ENCODE data around the gene HGFAC.

Gene HGFAC

DNA sequence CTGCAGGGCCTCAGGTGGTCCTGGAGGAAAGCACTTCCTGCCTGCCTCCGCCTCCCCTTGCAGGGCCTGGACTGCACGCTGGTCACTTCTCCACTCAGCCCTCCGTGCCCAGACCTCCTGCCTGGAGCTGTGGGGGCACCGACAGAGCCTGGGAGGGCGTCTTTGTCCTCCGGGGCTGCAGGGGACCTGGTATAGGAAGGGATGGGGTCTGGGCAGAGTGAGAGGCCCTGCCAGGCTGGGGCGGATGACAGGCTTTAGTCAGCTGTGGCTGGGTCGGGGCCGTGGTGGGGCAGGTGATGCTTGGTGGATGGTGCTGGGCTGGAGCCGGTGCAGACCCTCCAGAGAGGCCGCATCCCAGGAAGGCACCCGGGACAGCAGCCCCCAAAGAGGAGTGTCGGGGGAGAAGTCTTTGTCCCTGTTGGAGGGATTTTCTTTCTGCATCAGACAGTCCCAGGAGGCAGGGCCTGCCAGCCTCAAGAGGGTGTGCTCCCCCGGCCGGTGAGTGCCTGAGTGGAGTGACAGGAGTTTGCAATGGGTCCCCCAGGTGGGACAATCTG is 22.7 kb downstream of the HGFAC start:
- DNase-seq = no peak

DNA sequence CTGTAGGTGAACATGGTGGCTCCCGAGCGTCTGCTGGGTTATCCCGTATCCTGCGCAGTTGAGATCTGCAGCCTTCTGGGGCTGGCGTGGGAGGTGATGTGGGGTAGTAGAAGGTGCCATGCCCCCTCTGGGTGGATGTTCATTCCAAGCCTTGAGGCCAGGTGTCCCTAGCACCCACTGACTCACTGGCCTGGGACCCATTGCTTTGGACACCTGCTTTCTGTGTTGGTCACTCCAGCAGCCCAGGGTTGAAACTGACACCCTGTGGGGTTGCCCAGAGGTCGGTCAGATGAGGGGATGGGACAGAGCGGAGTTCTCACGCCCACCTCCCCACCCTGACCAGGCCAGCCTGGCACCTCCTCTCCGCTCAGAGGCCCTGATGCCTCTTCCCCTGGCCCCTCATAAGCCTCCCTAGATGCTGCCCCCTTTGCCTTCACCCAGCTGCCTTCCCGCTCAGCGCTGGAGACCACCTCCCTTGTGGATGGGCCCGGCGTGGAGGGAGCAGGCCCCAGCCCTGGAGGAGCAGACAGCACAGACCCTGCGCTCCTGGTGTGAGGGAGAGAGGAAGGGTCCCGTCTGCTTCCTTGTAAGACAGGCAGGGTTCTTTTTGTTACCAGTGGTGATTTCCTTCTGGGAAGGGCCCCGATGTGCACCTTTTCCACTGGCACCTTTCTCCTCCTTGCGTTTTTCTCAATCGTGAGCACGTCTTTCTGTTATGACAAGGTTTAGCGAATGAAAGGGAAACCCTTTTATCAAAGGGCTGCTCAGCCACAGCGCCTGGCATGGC is 23.3 kb downstream of the HGFAC start:
- DNase-seq = no peak

DNA sequence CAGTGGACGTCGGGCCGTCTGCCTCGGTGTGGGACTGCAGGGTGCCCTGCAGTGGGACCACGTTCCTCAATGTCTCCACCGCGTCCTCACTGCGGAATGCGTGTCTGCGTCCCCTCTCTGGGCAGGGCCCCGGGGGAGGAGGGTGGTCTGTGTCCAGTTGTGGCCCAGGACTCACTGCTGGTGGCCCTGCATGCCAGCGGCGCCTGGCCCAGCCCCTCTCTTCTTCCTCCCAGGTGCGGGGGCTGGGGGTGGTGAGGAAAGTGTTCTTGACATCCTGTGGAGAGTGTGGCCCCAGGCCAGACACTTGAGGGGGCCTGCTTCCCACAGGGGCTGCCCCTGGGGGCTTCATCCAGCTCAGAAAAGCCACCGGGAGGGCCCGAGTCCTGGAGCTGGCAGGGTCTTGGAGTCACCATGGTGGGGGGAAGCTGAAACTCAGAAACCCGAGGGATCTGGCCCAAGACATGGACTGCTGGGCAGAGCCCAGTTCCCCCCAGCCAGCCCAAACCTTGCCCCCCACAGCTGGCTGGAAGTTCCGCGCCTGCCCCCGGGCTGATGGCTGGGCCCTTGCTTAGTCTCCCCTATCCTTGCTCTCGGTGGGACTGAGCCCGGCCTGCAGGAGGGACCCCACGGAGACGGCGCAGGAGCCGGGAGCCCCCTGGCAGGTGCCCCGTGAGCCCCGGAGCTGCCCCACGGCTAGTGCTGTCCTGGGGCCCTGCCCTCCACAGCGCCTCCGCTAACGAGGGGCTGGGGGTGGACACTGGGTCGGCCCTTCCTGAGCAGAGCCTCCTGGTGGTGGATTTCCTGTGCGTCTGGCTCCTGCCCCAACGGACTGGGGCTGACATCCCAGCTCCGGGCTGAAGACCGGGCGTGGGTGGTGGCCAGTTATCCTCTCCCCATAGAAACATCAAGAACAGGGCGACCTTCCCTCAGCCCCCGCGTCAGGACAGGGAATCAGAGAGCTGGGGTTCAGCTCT is 24.2 kb downstream of the HGFAC start:
- DNase-seq = no peak

DNA sequence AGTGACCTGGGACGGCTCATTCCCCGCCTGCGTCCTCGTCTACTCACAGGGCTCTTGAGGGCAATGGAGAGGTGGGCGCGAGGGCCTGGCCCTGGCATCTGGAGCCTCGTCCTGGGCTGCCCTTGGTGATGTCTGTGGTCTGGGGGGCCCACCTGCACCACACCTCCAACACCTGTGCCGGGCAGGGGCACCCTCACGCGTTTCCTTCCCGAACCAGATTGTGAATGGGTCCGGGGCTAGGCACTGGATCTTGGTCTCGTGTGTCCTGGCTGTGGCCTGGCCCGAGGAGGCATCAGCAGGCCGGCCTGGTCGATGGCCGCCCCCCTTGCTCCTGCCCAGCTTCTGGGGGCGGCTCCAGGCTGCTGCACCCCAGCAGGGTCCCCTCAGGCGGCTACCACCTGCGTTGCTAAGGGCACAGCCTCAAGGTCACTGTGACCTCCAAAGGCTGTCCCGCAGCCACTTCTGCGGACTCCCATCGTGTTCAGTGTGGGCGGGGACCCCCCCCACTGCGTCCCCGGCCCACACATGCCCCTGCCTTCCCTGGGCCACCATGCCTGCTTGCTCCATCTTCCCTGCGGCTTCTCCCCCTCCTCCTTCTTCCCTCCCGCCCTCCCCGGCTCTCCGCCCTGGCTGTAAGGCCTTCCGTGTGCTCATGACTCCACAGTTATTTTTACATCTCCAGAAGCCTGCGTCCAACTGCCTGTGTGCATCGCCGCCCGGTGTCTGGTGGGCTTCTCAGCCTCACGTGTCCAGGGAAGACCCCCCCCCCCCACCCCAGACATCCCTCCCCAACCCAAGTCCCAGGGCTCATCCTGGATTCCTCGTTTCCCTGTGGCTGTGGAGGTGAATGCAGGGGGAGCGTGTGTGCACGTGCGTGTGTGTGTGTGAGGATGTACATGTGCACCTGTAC is 25.2 kb downstream of the HGFAC start:
- DNase-seq = no peak

DNA sequence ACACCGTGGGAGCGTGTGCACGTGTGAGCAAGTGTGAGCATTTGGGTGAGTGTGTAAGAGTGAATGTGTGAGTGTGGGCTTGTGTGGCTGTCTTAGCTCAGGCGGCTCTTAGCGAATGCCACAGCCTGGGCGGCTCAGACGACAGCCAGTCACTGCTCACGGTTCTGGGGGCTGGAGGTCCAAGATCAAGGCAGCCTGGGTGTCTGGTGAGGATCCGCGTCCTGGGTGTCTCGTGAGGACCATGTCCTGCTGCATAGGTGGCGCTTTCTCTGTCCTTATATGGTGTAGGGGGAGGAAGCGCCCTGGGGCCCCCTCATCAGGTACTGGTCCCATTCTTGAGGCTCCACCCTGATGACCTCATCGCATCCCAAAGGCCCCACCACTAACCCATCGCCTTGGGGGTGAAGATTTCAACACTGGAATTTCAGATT is 25.8 kb downstream of the HGFAC start:
- DNase-seq = no peak

- no peak for DNase-seq
Observed at GRCh38 chr4:3468154-3468553, 26.4 kb downstream of the HGFAC start.

- DNase-seq = no peak
Observed at GRCh38 chr4:3468804-3469203, 27.0 kb downstream of the HGFAC start.

GRCh38 chr4:3469386-3470243 is 27.8 kb downstream of the HGFAC start:
- no peak for DNase-seq

GRCh38 chr4:3470244-3471097 is 28.7 kb downstream of the HGFAC start:
- DNase-seq = no peak

DNA sequence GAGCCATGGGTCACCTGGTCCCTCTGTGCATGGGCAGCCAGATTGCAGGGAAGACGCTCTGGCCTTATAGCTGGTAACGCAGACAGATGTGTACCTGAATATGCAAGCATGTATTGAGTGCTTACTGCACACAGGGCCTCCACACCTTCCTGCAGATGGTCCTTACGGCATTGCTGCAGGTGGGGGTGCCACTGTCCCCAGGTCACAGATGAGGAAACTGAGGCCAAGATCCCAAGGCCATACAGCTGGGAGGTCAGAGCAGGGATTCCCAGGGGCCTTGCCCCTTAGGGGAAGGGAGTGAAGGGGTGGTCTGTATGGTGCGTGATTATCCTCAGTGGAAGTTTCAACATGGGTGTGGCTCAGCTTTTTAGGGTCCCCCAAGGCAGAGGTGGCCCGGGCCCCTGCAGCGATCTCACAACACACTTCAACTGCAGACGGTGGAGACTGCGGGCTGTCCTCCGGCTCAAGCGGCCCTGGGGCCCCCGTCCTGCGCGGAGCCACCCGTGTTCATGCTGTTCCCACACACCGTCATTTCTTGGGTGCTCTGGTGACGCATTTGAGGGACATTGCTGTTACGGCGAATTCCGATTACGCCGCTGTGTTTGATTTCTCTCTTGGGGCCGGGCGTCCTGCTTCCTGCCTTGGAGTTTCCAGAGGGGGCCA is 29.5 kb downstream of the HGFAC start:
- DNase-seq = no peak

DNA sequence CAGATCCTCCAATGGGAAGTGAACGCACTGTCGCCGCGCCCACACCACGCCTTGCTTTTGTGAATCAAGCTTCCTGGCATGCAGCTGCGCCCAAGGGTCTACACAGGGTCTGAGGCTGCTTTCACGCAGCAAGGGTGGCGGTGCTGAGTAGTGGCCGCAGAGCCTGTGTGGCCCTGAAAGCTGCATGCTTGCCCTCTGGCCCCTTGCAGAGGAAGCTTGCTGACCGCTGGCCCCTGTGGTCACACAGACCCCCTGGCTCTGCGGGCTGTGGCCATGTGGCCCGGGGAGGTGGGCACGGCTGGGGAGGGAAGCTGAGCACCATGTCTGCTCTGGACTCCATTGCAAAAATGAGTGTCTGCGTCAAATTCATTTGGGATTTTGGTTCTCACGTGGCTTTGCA is 30.1 kb downstream of the HGFAC start:
- no peak for DNase-seq

DNA sequence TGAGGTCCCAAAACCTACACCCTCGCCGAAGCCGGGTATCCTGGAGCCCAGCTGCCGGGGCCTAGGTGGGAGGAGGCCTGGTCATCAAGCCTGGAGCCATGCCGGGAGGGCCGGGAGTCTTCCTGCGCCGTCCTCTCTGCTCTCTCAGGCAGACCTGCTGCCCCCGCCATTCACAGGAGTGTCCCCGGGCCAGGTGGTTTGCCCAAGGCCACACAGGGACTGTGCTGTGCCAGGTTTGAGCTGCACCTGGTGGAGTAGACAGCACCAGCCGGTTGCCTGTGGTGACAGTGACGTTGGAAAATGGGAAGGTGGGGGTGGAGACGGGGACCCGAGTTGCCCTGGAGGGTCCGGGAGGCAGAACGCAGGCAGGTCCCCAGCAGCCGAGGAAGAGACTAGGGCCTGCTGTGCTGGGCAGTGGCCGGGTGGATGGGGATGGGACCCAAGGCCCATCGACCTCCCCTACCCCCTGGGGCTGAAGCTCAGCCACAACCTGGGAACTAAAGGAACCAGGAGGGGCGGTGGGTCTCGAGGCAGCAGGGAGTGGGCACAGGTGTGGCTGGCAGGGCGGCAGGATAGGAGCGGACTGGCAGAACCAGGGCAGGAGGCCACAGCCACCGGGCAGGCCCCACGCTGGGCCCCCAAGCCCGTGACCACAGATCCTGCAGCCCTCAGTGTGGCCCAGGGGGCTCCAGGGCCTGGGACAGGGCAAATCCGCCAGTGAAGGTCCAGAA is 30.8 kb downstream of the HGFAC start:
- DNase-seq = no peak

GRCh38 chr4:3473181-3473950 is 31.6 kb downstream of the HGFAC start:
- no peak for DNase-seq

GRCh38 chr4:3473996-3474765 is 32.4 kb downstream of the HGFAC start:
- no peak for DNase-seq

DNA sequence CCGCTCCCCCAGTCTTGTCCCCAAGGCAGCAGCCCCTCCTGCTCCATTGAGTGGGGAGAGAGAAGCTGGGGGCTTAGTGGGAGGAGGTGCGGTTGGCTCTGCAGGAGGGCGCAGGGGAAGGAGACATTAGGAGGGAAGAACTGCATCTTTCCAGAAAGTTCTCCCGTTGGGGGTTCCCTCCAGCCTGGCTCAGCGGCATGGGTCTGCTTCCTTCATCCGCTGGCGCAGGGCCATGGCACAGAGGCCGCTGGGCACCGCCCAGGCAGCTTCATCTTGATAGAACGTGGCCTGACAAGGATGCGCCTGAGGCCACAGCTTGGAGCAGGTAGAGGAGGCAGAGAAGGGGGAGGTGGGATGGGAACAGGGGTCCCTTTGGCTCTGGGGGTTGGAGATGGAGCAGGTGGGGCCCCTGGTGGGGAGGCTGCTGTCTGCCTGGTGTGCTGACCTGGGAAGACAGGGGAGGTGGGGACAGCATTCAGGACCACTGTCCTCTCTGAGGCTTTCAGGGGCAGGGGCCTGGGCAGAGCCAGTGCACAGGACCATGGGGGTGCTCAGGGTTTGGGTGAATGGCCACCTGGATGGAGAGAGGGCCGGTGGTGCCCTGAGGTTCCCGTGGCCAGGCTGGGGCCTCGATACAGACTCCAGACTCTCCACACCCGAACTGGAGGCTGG is 33.4 kb downstream of the HGFAC start:
- DNase-seq = no peak

GRCh38 chr4:3475713-3476260 is 34.0 kb downstream of the HGFAC start:
- DNase-seq = no peak

DNA sequence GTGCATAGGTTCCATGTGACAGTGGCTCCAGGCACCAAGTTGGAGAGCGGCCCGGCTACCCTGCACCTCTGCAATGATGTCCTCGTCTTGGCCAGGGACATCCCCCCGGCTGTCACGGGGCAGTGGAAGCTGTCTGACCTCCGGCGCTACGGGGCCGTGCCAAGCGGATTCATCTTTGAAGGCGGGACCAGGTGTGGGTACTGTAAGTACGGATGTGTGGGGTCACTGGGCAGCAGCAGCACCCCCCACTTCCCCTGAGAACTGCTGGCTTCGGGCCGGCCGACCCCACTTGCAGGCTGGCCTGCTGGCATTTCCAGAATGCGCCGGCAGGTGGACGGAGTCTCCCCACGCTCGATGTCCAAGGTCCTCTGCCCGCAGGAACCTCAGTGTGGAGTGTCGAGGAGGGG is 34.6 kb downstream of the HGFAC start:
- DNase-seq = no peak

Measured in hematopoietic multipotent progenitor cell treated with erythropoietin and hydrocortisone succinate and interleukin-3 and kit ligand, for 6 days (in vitro differentiated cells).